ENCODE results near the gene CDON. TPM values are rescaled to one million over a fixed set of nuclear protein-coding genes. Genes with fewer than 3 reads are reported as not detected.

Gene CDON
- total RNA-seq, 3 donors from 2014 or later (not counting 1 experiment from before 2014, with no cell fraction given): 0.25 to 0.38 TPM; not detected in 1

- intact Hi-C loops (cut with micrococcal nuclease): no loop called here
- no peaks in the 10 kb centered on the region for H3K9me3 Mint-ChIP-seq
- H3K27me3 Mint-ChIP-seq (ENCODE audit: low read depth in 2 of 2): no peaks in the 10 kb centered on the region
- TF ChIP-seq CTCF (IDR thresholded peaks at IDR 0.05): no peak
- H3K4me3 Mint-ChIP-seq: no peak overlapping the region
- Histone ChIP-seq H3K9me3 (ENCODE audit: control insufficient read depth, insufficient read depth, low read length) (no peaks in the 10 kb centered on the region), H3K36me3 (ENCODE audit: control insufficient read depth, insufficient read depth, low read length) (no peaks in the 10 kb centered on the region), H3K4me1 (ENCODE audit: control insufficient read depth, insufficient read depth, low read length) (no peaks in the 10 kb centered on the region), H3K4me3 (ENCODE audit: low read length) (no peak overlapping the region), H3K27me3 (ENCODE audit: control insufficient read depth, insufficient read depth, low read length) (no peaks in the 10 kb centered on the region), H3K27ac (ENCODE audit: low read length) (no peak overlapping the region)
- no peaks in the 10 kb centered on the region for H3K4me1 Mint-ChIP-seq
- DNase-seq (no peak), ATAC-seq (peak in 1 of 3 donors; percentile 5)
- no peak overlapping the region for H3K27ac Mint-ChIP-seq
- H3K36me3 Mint-ChIP-seq: no peaks in the 10 kb centered on the region
- WGBS (ENCODE audit: insufficient coverage): 75% methylated on average over 9 of the region's 10 CpGs
Observed at GRCh38 chr11:126109941-126110731, 47.5 kb upstream of the CDON start.

- no peak for ATAC-seq
- intact Hi-C loops (cut with micrococcal nuclease): no loop called here
- no peak overlapping the region for H3K4me3 Mint-ChIP-seq
Observed at GRCh38 chr11:126106594-126107328, 44.1 kb upstream of the CDON start.

GRCh38 chr11:126105748-126106080 is 43.0 kb upstream of the CDON start:
- no peak overlapping the region for H3K4me3 Mint-ChIP-seq
- no peak for ATAC-seq
- no peak overlapping the region for H3K27ac Mint-ChIP-seq
- no peaks in the 10 kb centered on the region for H3K36me3 Mint-ChIP-seq
- Histone ChIP-seq H3K4me1 (ENCODE audit: control insufficient read depth, insufficient read depth, low read length) (no peaks in the 10 kb centered on the region), H3K4me3 (ENCODE audit: low read length) (no peak overlapping the region), H3K27me3 (ENCODE audit: control insufficient read depth, insufficient read depth, low read length) (no peaks in the 10 kb centered on the region), H3K36me3 (ENCODE audit: control insufficient read depth, insufficient read depth, low read length) (no peaks in the 10 kb centered on the region), H3K9me3 (ENCODE audit: control insufficient read depth, insufficient read depth, low read length) (no peaks in the 10 kb centered on the region), H3K27ac (ENCODE audit: low read length) (no peak overlapping the region)
- no peaks in the 10 kb centered on the region for H3K4me1 Mint-ChIP-seq
- no peaks in the 10 kb centered on the region for H3K9me3 Mint-ChIP-seq
- no peaks in the 10 kb centered on the region for H3K27me3 Mint-ChIP-seq (ENCODE audit: low read depth in 2 of 2)
- no peak for DNase-seq
- intact Hi-C loops (cut with micrococcal nuclease): no loop called here
- 81% methylated on average over 11 of the region's 11 CpGs for WGBS (ENCODE audit: insufficient coverage)
- TF ChIP-seq CTCF (IDR thresholded peaks at IDR 0.05): no peak

More at GRCh38 chr11:126106594-126107328, 44.1 kb upstream of the CDON start:
- Mint-ChIP-seq H3K27ac (no peak overlapping the region), H3K27me3 (ENCODE audit: low read depth in 2 of 2) (no peaks in the 10 kb centered on the region), H3K36me3 (no peaks in the 10 kb centered on the region), H3K4me1 (no peaks in the 10 kb centered on the region), H3K9me3 (no peaks in the 10 kb centered on the region)
- H3K4me1 ChIP-seq (ENCODE audit: control insufficient read depth, insufficient read depth, low read length): no peaks in the 10 kb centered on the region
- no peaks in the 10 kb centered on the region for H3K9me3 ChIP-seq (ENCODE audit: control insufficient read depth, insufficient read depth, low read length)
- no peak for TF ChIP-seq CTCF (IDR thresholded peaks at IDR 0.05)
- DNase-seq: no peak
- no peak overlapping the region for H3K4me3 ChIP-seq (ENCODE audit: low read length)
- H3K27me3 ChIP-seq (ENCODE audit: control insufficient read depth, insufficient read depth, low read length): no peaks in the 10 kb centered on the region
- no peak overlapping the region for H3K27ac ChIP-seq (ENCODE audit: low read length)
- 85% methylated on average over 17 of the region's 17 CpGs for WGBS (ENCODE audit: insufficient coverage)
- H3K36me3 ChIP-seq (ENCODE audit: control insufficient read depth, insufficient read depth, low read length): no peaks in the 10 kb centered on the region

All from natural killer cell (primary cell).